ENCODE measurements around the gene CPAMD8.

CPAMD8 gene

GRCh38 chr19:16922592-16922934 is 104.0 kb downstream of the CPAMD8 start:
- H3K4me3 Mint-ChIP-seq: no peak overlapping the region
- peaks cover 51% of the 10 kb centered on the region for H3K36me3 Mint-ChIP-seq (ENCODE audit: low read depth)
- no peaks in the 10 kb centered on the region for H3K27me3 Mint-ChIP-seq (ENCODE audit: low read depth)
- H3K9me3 Mint-ChIP-seq: peaks cover 20% of the 10 kb centered on the region
- H3K4me1 Mint-ChIP-seq: no peaks in the 10 kb centered on the region
- no peak overlapping the region for H3K27ac Mint-ChIP-seq
- TF ChIP-seq, protein P1, sequence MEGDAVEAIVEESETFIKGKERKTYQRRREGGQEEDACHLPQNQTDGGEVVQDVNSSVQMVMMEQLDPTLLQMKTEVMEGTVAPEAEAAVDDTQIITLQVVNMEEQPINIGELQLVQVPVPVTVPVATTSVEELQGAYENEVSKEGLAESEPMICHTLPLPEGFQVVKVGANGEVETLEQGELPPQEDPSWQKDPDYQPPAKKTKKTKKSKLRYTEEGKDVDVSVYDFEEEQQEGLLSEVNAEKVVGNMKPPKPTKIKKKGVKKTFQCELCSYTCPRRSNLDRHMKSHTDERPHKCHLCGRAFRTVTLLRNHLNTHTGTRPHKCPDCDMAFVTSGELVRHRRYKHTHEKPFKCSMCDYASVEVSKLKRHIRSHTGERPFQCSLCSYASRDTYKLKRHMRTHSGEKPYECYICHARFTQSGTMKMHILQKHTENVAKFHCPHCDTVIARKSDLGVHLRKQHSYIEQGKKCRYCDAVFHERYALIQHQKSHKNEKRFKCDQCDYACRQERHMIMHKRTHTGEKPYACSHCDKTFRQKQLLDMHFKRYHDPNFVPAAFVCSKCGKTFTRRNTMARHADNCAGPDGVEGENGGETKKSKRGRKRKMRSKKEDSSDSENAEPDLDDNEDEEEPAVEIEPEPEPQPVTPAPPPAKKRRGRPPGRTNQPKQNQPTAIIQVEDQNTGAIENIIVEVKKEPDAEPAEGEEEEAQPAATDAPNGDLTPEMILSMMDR (IDR thresholded peaks at IDR 0.05; ENCODE audit: unreplicated experiment in 3 of 3): no peak

DNA sequence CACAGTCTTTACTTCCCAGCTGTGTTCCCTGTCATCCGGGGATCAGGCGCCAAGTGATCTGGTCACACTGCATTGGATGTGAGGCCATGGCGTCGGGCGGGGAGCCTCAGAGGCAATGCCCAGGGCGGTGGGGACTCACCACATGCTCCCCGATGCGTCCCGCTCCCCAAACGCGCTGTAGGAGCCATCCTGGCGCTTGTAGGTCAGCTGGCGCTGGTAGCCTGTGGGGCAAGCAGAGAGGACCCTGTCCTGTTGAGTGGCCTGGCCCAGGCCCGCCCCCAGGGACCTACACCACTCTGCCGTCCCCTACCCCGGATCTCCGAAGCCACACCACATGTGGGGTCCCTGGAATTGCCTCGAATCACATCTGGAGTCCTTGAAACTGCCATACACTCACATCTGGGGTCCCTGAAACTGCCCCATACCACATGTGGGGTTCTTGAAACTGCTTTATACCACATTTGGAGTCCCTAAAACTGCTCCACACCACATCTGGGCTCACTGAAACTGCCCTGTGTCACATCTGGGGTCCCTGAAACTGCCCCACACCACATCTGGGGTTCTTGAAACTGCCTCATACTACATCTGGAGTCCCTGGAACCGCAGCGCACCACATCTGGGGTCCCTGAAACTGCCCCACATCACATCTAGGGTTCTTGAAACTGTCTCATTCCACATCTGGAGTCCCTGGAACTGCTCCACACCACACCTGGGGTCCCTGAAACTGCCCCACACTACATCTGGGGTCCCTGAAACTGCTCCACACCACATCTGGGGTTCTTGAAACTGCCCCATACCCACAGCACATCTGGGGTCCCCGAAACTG is 104.6 kb downstream of the CPAMD8 start:
- Mint-ChIP-seq H3K27me3 (ENCODE audit: low read depth) (no peaks in the 10 kb centered on the region), H3K4me1 (no peaks in the 10 kb centered on the region), H3K36me3 (ENCODE audit: low read depth) (peaks cover 49% of the 10 kb centered on the region), H3K27ac (no peak overlapping the region), H3K9me3 (peaks cover 16% of the 10 kb centered on the region), H3K4me3 (no peak overlapping the region)
- TF ChIP-seq, protein P1 (IDR thresholded peaks at IDR 0.05; ENCODE audit: unreplicated experiment in 3 of 3): no peak

DNA sequence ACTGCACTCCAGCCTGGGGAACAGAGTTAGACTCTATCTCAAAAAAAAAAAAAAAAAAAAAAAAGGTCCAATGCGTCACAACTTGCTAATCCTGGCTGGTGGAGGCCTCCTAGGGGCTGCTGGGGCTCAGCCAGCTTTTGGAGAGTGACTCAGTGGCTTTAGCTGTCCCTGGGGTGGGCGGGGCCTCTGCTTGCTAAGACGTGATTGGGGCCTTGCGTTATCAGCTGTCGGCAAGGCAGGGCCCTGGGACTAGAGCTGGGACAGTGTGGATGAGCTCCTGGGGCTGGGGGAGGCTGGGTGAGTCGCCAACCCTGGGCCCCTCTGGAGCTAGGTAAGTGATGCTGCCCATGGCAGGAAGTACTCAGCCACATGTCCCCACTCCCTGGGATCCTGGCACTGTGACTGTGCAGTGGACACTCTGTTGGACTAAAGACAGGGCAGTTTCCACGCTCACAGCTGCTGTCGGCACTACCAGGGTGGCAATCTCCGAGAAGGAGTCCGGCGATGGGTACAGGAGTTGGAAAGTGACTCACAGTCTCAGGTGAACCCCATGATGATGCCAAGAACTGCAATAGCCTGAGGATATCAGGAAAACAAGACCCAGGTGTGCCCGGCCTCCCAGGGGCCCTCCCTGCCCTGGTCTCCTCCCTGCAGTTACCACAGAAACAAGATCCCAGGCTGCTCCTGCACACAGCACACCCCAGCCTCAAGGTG is 105.6 kb downstream of the CPAMD8 start:
- H3K4me3 Mint-ChIP-seq: no peak overlapping the region
- TF ChIP-seq, protein P1 (IDR thresholded peaks at IDR 0.05; ENCODE audit: unreplicated experiment in 3 of 3): no peak
- no peak overlapping the region for H3K27ac Mint-ChIP-seq
- no peaks in the 10 kb centered on the region for H3K4me1 Mint-ChIP-seq
- H3K27me3 Mint-ChIP-seq (ENCODE audit: low read depth): no peaks in the 10 kb centered on the region
- peaks cover 46% of the 10 kb centered on the region for H3K36me3 Mint-ChIP-seq (ENCODE audit: low read depth)
- H3K9me3 Mint-ChIP-seq: peaks cover 13% of the 10 kb centered on the region

DNA sequence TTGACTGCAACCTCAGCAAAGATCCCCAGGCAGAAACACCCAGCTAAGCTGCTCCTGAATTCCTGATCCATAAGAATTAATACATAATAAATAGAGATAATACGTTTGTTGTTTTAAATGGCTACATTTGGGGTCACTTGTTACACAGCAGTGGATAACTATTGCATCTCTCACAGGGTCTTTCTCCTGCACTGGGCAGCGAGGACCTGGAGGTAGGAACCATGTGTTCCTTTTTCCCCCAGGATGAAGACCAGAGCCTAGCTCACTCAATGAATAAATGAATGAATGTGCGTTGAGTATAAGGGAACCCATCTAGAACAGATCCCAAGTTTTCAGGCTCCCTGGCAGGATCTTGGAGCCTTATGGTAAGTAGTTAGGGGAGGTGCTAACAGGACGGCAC is 107.1 kb downstream of the CPAMD8 start:
- no peaks in the 10 kb centered on the region for H3K4me1 Mint-ChIP-seq
- H3K36me3 Mint-ChIP-seq (ENCODE audit: low read depth): peaks cover 48% of the 10 kb centered on the region
- H3K4me3 Mint-ChIP-seq: no peak overlapping the region
- H3K9me3 Mint-ChIP-seq: peaks cover 14% of the 10 kb centered on the region
- H3K27ac Mint-ChIP-seq: no peak overlapping the region
- no peaks in the 10 kb centered on the region for H3K27me3 Mint-ChIP-seq (ENCODE audit: low read depth)
- TF ChIP-seq, protein P1 (IDR thresholded peaks at IDR 0.05; ENCODE audit: unreplicated experiment in 3 of 3): no peak

GRCh38 chr19:16917401-16917800 is 109.2 kb downstream of the CPAMD8 start:
- Mint-ChIP-seq H3K27me3 (ENCODE audit: low read depth) (no peaks in the 10 kb centered on the region), H3K4me3 (no peak overlapping the region), H3K27ac (no peak overlapping the region), H3K4me1 (no peaks in the 10 kb centered on the region), H3K9me3 (peaks cover 33% of the 10 kb centered on the region), H3K36me3 (ENCODE audit: low read depth) (peaks cover 56% of the 10 kb centered on the region)
- TF ChIP-seq, protein P1 (IDR thresholded peaks at IDR 0.05; ENCODE audit: unreplicated experiment in 3 of 3): no peak

All from nephron (organoid).